ENCODE results near the gene MRAP2.
"Not testable (repeated sequence)": the region's sequence is repeated elsewhere in the genome, so short reads cannot be mapped to it uniquely, and the experiment has no call there.

Gene MRAP2

DNA sequence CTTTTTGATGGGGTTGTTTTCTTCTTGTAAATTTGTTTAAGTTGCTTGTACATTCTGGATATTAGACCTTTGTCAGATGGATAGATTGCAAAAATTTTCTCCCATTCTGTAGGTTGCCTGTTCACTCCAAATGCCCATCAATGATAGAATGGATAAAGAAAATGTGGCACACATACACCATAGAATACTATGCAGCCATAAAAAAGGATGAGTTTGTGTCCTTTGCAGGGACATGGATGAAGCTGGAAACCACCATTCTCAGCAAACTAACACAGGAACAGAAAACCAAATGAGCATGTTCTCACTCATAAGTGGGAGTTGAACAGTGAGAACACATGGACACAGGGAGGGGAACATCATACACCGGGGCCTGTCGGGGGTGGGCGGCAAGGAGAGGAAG is 1.6 kb upstream of the MRAP2 start:
- DNase-seq (ENCODE audit: low spot score): not testable (repeated sequence)

- no peak for DNase-seq (ENCODE audit: low spot score)
Observed at GRCh38 chr6:84035484-84035883, 1.9 kb downstream of the MRAP2 start.

DNA sequence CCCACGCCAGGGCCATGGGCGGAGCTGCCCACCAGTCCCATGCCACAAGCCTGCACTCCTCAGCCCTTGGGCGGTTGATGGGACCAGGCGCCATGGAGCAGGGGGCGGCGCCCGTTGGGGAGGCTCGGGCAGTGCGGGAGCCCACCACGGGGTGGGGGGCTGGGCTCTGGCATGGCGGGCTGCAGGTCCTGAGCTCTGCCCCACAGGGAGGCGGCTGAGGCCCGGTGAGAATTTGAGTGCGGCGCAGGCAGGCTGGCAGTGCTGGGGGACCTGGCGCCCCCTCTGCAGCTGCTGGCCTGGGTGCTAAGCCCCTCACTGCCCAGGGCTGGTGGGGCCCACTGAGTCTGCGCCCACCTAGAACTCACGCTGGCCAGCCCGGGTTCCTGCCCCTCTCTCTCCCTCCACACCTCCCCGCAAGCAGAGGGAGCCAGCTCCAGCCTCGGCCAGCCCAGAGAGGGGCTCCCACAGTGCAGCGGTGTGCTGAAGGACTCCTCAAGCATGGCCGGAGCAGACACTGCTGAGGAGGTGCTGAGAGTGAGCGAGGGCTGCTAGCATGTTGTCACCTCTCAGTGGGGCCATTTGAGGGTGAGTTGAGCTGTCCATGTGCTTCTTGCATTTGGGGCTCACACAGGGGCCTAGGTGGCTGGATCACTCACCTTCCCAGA is 4.0 kb downstream of the MRAP2 start:
- DNase-seq (ENCODE audit: low spot score): no peak

DNA sequence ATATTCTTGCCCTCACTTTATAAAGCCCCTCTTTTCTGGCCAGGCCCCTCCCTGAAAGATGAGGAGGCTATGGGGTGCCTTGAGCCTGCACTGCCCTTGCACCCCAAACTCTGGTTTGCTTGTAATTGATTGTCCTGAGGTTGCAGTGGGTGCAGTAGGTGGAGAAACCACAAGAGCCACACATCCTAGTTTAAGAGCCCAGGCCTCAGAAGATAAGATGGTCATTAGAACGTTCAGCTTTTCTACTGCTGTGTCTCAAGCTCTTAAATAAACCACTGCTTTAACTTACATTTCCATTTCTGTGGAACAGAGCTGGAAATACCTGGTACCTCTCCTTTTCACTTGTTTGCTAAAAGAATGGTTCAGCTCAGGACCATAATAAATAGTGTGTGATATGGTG is 9.0 kb downstream of the MRAP2 start:
- no peak for DNase-seq (ENCODE audit: low spot score)

DNA sequence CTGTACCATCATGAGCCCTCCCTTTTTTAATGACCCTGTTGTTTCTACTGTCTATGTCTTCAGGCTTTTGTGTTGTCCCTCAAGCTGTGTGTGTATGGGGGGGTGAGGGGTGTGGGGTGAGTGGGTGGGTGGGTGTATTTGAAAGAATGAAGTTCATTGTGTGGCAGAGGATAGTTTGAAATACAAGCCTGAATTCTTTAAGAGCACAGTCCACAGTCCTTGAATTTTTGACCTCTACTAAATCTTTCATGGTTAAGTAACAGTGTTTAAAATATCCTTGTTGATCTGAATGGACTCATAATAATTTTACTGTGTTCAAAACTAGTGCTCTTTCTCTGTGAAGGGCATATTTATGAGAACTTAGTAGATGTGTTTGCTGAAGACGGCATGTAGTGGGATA is 10.0 kb downstream of the MRAP2 start:
- DNase-seq (ENCODE audit: low spot score): no peak

DNA sequence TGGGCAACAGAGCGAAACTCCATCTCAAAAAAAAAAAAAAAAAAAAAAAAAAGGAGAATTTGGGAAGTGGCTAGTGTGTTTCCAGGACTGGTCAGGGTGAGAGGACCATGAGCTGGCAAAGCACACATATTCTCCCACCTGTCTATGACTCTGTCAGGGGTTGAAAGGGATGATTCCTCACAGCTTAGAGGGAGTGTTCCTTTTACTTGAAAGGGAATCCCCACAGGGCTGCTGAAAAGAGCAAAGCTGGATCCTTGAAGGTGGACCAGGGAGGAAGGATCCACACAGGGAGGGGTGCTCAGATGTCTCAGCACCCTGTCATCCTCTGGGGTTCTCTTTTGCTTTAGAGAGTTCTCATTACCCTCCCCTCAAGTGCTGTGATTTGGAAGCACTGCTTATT is 13.2 kb downstream of the MRAP2 start:
- no peak for DNase-seq (ENCODE audit: low spot score)

GRCh38 chr6:84048588-84048987 is 15.0 kb downstream of the MRAP2 start:
- no peak for DNase-seq (ENCODE audit: low spot score)

DNA sequence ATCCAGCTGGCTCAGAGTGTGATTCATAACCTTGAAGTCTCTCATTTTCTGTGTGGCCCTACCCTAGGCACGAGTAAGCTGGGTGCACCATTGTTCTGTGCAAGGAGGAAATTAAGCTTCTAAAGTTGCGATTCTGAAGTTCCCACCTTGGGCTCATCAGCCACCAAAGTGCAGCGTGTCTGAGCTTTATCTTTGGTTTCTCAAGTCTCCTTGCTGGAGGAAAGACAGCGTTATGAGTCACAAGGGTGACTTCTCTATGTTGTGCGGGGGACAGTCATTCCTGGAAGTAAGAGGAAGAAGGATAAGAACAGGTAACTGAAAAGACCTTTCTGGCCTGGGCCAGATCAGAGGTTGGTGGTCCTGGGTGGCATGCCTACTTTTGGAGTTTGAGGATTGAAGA is 16.8 kb downstream of the MRAP2 start:
- no peak for DNase-seq (ENCODE audit: low spot score)

DNA sequence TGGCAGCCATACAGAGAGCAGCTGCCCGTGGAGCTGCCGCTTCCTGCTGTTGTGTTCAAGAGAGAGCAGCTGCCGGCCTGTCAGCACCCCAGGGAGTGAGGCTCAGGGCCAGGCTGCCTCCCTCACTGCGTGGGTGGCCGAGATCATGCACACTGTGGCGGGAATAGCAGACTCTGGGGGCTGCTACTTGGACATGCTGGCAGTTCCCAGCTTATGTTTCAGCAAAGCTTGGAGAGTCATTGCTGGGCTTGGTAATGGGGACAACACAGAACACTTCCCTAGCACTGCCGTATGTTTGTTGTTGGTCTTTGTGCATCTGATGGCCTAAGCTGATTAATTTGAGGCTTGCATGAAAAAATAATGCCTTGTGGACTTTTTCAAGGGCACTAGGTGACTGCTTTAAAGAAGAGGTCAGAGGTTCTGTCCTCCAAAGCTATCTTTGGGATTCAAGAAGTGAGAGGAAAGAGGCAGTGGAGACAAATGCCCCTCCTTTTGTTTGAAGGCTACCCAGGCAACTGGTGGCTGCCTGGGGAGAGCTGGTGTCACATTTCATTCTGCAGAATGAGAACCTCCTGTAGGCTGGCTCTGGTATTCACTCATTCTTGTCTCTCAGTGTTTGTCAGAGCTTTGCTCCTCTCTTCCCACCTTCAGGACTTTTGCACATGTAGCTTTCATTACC is 18.8 kb downstream of the MRAP2 start:
- DNase-seq (ENCODE audit: low spot score): no peak

DNA sequence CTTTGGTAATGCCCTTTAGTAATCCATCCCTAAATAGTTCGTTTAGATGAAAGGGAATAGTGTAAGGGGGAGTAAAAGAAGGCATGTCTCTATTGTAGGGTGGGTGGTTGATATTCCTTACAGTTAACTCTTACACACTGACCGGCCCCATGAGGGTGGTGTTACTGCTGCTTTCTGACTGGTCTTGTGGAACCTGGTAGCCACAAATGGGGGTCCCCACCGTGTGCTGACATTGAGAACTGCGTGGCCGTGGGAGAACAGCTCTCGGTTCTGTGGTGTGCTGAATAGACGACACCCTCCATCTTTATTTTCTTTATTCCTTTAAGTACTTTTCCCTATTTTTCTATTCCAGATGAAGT is 19.3 kb downstream of the MRAP2 start:
- DNase-seq (ENCODE audit: low spot score): no peak

GRCh38 chr6:84055647-84056046 is 22.1 kb downstream of the MRAP2 start:
- no peak for DNase-seq (ENCODE audit: low spot score)

DNA sequence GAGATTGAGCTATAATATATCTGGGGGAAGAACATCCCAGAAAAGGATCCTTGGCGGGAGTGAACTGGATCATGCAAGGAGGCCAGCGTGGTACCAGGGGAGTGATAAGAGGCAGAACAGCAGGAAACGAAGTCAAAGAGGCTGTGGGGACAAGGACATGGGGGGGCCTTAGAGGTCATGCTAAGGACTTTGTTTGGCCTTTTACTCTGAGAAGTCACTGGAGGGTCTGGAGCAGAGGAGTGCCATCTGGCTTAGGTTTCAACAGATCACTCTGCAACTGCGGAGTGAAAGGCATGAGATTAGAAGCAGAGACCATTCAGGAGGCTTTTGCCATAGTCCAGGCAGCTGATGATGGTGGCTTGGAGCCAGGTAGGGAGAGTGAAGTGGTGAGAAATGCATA is 24.3 kb downstream of the MRAP2 start:
- no peak for DNase-seq (ENCODE audit: low spot score)

DNA sequence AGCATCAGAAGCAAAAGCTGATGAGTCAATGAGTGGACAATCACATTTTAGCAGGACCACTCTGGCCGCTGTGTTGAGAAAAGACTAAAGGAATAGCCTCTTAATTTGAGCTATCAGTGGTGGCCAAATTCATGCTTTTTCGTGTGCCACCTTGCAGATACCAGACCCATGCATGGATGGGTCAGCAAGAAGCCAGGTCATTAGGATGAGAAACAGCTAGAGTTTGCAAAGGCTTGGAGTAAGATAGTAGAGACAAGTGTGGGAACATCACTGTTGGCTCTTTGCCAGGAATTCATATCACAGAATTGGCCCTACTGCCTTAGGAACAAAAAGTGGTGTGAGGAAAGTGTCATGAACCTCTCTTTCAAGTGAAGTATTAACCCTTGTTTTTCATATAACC is 25.5 kb downstream of the MRAP2 start:
- DNase-seq (ENCODE audit: low spot score): no peak

DNA sequence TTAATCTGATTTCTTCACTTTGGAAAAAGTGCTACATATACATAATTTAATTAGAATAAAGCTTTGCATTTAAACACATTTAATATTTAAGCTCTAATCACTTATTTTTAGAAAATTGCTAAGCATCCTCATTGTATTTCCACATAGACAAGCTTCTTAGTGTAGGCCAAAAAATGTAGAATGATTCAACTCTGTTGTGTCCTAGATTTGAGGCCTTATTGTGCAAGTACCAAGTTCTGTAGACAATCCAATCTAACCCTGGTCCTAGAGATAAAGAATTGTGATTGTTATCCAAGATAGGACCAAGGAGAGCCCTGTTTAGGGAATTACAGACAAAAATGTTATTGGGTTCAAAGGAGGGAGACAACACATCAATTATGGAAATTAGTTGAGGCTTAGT is 27.6 kb downstream of the MRAP2 start:
- DNase-seq (ENCODE audit: low spot score): no peak

GRCh38 chr6:84061613-84062398 is 28.2 kb downstream of the MRAP2 start:
- DNase-seq (ENCODE audit: low spot score): no peak

GRCh38 chr6:84062519-84063154 is 29.1 kb downstream of the MRAP2 start:
- DNase-seq (ENCODE audit: low spot score): no peak

DNA sequence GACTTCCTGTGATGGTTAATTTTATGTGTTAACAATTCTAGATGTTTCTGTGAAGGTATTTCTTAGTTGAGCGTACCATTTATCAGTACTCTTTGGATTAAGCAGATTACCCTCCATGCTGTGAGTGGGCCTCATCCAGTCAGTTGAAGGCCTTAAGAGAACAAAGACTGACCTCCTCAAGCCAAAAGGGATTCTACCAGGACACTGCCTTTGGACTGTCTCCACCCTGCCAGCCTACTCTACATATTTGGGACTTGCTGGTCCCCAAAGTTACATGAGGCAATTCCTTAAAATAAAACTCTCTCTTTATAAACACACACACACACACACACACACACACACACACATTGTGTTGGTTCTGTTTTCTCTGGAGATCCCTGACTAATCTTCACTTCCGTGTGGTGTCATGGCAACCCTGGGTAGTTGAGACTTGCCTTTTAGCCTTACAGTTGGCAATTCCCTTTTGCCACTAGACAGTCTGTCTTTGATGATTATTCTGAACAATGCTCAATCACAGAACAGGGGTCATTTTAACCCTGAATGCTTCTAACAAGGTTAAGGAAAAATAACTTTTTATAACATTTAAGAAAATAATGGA is 32.2 kb downstream of the MRAP2 start:
- DNase-seq (ENCODE audit: low spot score): no peak

DNA sequence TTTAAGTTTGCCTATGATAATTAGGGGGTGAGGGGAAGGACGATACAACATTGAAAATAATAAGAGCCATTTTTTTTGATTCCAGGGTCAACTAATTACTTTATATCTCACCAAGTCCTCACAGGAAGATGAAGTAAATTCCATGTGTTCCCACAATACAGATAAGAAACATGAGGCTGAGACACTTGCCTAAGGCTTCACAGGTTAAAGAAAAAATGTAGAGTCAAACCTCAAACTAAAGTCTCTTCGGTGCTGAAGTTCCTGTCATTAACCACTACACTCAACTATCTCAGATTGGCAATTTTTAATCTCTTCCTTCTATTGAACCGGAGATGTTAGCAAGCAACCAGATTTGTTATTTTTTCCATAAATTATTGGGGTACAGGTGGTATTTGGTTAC is 33.0 kb downstream of the MRAP2 start:
- no peak for DNase-seq (ENCODE audit: low spot score)

DNA sequence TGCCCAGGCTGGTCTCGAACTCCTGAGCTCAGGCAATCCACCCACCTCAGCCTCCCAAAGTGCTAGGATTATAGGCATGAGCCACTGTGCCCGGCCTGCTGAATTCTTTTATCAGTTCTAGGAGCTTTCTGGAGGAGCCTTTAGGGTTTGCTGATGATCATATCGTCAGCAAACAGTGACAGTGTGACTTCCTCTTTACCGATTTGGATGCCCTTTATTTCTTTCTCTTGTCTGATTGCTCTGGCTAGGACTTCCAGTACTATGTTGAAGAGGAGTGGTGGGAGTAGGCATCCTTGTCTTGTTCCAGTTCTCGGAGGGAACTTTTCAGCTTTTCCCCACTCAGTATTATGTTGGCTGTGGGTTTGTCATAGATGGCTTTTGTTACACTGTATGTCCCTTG is 35.3 kb downstream of the MRAP2 start:
- not testable (repeated sequence) for DNase-seq (ENCODE audit: low spot score)

- DNase-seq (ENCODE audit: low spot score): no peak
Observed at GRCh38 chr6:84072442-84072997, 38.9 kb downstream of the MRAP2 start.

- DNase-seq (ENCODE audit: low spot score): no peak
Observed at GRCh38 chr6:84074988-84075781, 41.6 kb downstream of the MRAP2 start.

Measured in NAMALWA (cell line).